Natural killer cell (primary cell): ENCODE data around the gene DRC3. TPM values are rescaled to one million over a fixed set of nuclear protein-coding genes. Genes with fewer than 3 reads are reported as not detected.
"Not testable (repeated sequence)": the region's sequence is repeated elsewhere in the genome, so short reads cannot be mapped to it uniquely, and the experiment has no call there.

Source experiments
- ATAC-seq, 3 donors: fragments of 150-1000 bp in 2 of 3; fragments of 200-7000 bp in 1 of 3; cut with Tn5 transposase; 1 replicate in 1 of 3; 2 replicates in 2 of 3; pipeline ENCODE4 v1.10.0; 2021; ENCODE audit warnings: mild to moderate bottlenecking in 2 of 3, moderate library complexity in 2 of 3
- DNase-seq, 2 donors: peaks; one replicate each; pipeline versions ENCODE4 v3.0.0 to v3.0.0-alpha.2; 2013 to 2021; ENCODE audit warnings: mixed read lengths in 1 of 2
- H3K27ac ChIP-seq: one replicate; pipeline ENCODE4 v1.5.1; 2013; ENCODE audit warnings: mild to moderate bottlenecking, low read length
- H3K27me3 ChIP-seq: one replicate; pipeline ENCODE4 v1.6.1; 2013; ENCODE audit warnings: low read length; ENCODE audit not compliant: control insufficient read depth, insufficient read depth
- H3K36me3 ChIP-seq: one replicate; pipeline ENCODE4 v1.6.1; 2013; ENCODE audit warnings: low read length; ENCODE audit not compliant: control insufficient read depth, insufficient read depth
- H3K4me1 ChIP-seq: one replicate; pipeline ENCODE4 v1.6.1; 2013; ENCODE audit warnings: low read length; ENCODE audit not compliant: control insufficient read depth, insufficient read depth
- H3K4me3 ChIP-seq: one replicate; pipeline ENCODE4 v1.5.1; 2013; ENCODE audit warnings: low read length
- H3K9me3 ChIP-seq: one replicate; pipeline ENCODE4 v1.6.1; 2013; ENCODE audit warnings: low read length; ENCODE audit not compliant: control insufficient read depth, insufficient read depth
- H3K27ac Mint-ChIP-seq, 2 donors: one replicate each; pipeline ENCODE4 v1.8.0; 2022; ENCODE audit warnings: mild to moderate bottlenecking in 2 of 2, mixed read lengths in 2 of 2, moderate library complexity in 1 of 2
- H3K27me3 Mint-ChIP-seq, 2 donors: one replicate each; pipeline ENCODE4 v1.8.0; 2022; ENCODE audit warnings: low read depth in 2 of 2, mixed read lengths in 2 of 2
- H3K36me3 Mint-ChIP-seq: one replicate; pipeline ENCODE4 v1.8.0; 2022; ENCODE audit warnings: mixed read lengths
- H3K4me1 Mint-ChIP-seq, 2 donors: one replicate each; pipeline ENCODE4 v1.8.0; 2022; ENCODE audit warnings: mixed read lengths in 2 of 2
- H3K4me3 Mint-ChIP-seq: one replicate; pipeline ENCODE4 v1.8.0; 2022; ENCODE audit warnings: mild to moderate bottlenecking, moderate library complexity, mixed read lengths
- H3K9me3 Mint-ChIP-seq, 2 donors: one replicate each; pipeline ENCODE4 v1.8.0; 2022; ENCODE audit warnings: mixed read lengths in 2 of 2
- CTCF ChIP-seq: fragments of 200-600 bp; IDR thresholded peaks from one replicate; pipeline ENCODE4 v1.8.0; 2022; ENCODE audit warnings: antibody characterized with exemption
- WGBS: methylation state at CpG from one replicate; pipeline ENCODE4 v1.1.7; 2013; ENCODE audit warnings: missing lambda C conversion rate; ENCODE audit not compliant: insufficient coverage; 5-methylcytosine and 5-hydroxymethylcytosine counted together
- intact Hi-C: fragments of 100-400 bp; cut with micrococcal nuclease; formaldehyde crosslinking; loops from one replicate; pipeline ENCODE4 v1.14.2; 2022
- total RNA-seq, 4 donors: library from RNA; stranded (reverse); fragments of 120-200 nt in 1 of 4; gene quantifications; one replicate each; pipeline versions ENCODE4 v1.2.3 to v1.2.4, GENCODE V29; 2013 to 2022

Gene DRC3
- total RNA-seq, 3 donors from 2014 or later (not counting 1 experiment from before 2014, with no cell fraction given) = 0.26 to 0.78 TPM; not detected in 1

- 95% methylated on average over 2 of the region's 2 CpGs for WGBS
- DNase-seq (no peak), ATAC-seq (no peak)
- Histone ChIP-seq H3K36me3 (no peaks in the 10 kb centered on the region), H3K4me3 (no peak overlapping the region), H3K9me3 (no peaks in the 10 kb centered on the region), H3K4me1 (no peaks in the 10 kb centered on the region), H3K27me3 (no peaks in the 10 kb centered on the region), H3K27ac (no peak overlapping the region)
- intact Hi-C loops = no loop called here
- no peaks in the 10 kb centered on the region for H3K27me3 Mint-ChIP-seq
- no peaks in the 10 kb centered on the region for H3K4me1 Mint-ChIP-seq
- H3K9me3 Mint-ChIP-seq = no peaks in the 10 kb centered on the region
- no peak overlapping the region for H3K27ac Mint-ChIP-seq
- TF ChIP-seq CTCF = no peak
- H3K4me3 Mint-ChIP-seq = no peak overlapping the region
- H3K36me3 Mint-ChIP-seq = no peaks in the 10 kb centered on the region
Observed at GRCh38 chr17:17993366-17993765, 20.7 kb downstream of the DRC3 start.

GRCh38 chr17:17993852-17994251 lies 21.2 kb downstream of the DRC3 start:
- Histone ChIP-seq H3K36me3 (no peaks in the 10 kb centered on the region), H3K27me3 (no peaks in the 10 kb centered on the region), H3K4me1 (no peaks in the 10 kb centered on the region), H3K4me3 (no peak overlapping the region), H3K27ac (no peak overlapping the region), H3K9me3 (no peaks in the 10 kb centered on the region)
- no peak for TF ChIP-seq CTCF
- H3K36me3 Mint-ChIP-seq = no peaks in the 10 kb centered on the region
- intact Hi-C loops = no loop called here
- no peaks in the 10 kb centered on the region for H3K9me3 Mint-ChIP-seq
- WGBS = 94% methylated on average over 12 of the region's 12 CpGs
- no peak overlapping the region for H3K27ac Mint-ChIP-seq
- ATAC-seq = no peak
- H3K4me3 Mint-ChIP-seq = no peak overlapping the region
- H3K4me1 Mint-ChIP-seq = no peaks in the 10 kb centered on the region
- H3K27me3 Mint-ChIP-seq = no peaks in the 10 kb centered on the region
- DNase-seq = no peak

- H3K36me3 ChIP-seq = no peaks in the 10 kb centered on the region
- DNase-seq = peak in 1 of 2 donors; percentile 46
- H3K9me3 ChIP-seq = no peaks in the 10 kb centered on the region
- intact Hi-C loops = no loop called here
- Mint-ChIP-seq H3K27me3 (no peaks in the 10 kb centered on the region), H3K4me3 (no peak overlapping the region), H3K36me3 (no peaks in the 10 kb centered on the region), H3K27ac (peak overlapping the region in 1 of 2 donors; percentile 14), H3K4me1 (no peaks in the 10 kb centered on the region), H3K9me3 (no peaks in the 10 kb centered on the region)
- H3K4me1 ChIP-seq = no peaks in the 10 kb centered on the region
- H3K27me3 ChIP-seq = no peaks in the 10 kb centered on the region
- H3K4me3 ChIP-seq = no peak overlapping the region
- WGBS = 71% methylated on average over 18 of the region's 18 CpGs
- no peak overlapping the region for H3K27ac ChIP-seq
- no peak for ATAC-seq
- no peak for TF ChIP-seq CTCF
Observed at GRCh38 chr17:17994271-17995069, 21.8 kb downstream of the DRC3 start.

- H3K4me1 ChIP-seq, H3K9me3 Mint-ChIP-seq, H3K4me1 Mint-ChIP-seq, DNase-seq, H3K36me3 Mint-ChIP-seq, H3K27ac ChIP-seq, H3K9me3 ChIP-seq, intact Hi-C loops, H3K4me3 Mint-ChIP-seq, H3K27ac Mint-ChIP-seq, H3K27me3 Mint-ChIP-seq, H3K36me3 ChIP-seq, H3K4me3 ChIP-seq, H3K27me3 ChIP-seq, ATAC-seq: not testable (repeated sequence)
- 96% methylated on average over 8 of the region's 8 CpGs for WGBS
Observed at GRCh38 chr17:17995887-17996286, 23.2 kb downstream of the DRC3 start.
